H1 (cell line): ENCODE measurements around the gene NLRX1. TPM values are rescaled to one million over a fixed set of nuclear protein-coding genes. Genes with fewer than 3 reads are reported as not detected.

Source experiments
- ASH2L ChIP-seq: fragments of 200-600, 300-600 bp; sonication (generic); IDR thresholded peaks from one replicate; pipeline ENCODE4 v1.7.1; 2017; ENCODE audit warnings: low read length
- BACH1 ChIP-seq: IDR thresholded peaks from 2 replicates; pipeline ENCODE4 v1.6.1; 2012; ENCODE audit warnings: low read length, improper control_type of control experiment
- BCL11A ChIP-seq, 2 experiments: IDR thresholded peaks; one replicate each; pipeline ENCODE4 v1.6.1; 2011; ENCODE audit warnings: low read depth in 2 of 2, low read length in 2 of 2, mild to moderate bottlenecking in 2 of 2
- CBX8 ChIP-seq: fragments of 300-800, 300-1000 bp; sonication (generic); IDR thresholded peaks from 2 replicates; pipeline ENCODE4 v1.7.1; 2016; ENCODE audit warnings: low read depth, low read length, borderline replicate concordance
- CEBPB ChIP-seq: IDR thresholded peaks from 2 replicates; pipeline ENCODE4 v1.6.1; 2012; ENCODE audit warnings: low read depth, low read length
- CREB1 ChIP-seq: IDR thresholded peaks from 2 replicates; pipeline ENCODE4 v1.6.1; 2012; ENCODE audit warnings: inconsistent platforms
- CTCF ChIP-seq, 3 experiments: IDR thresholded peaks; 1 replicate in 2 of 3; 2 replicates in 1 of 3; pipeline versions ENCODE4 v1.5.1 to v1.6.1; 2011; ENCODE audit warnings: low read length in 3 of 3, mild to moderate bottlenecking in 3 of 3, inconsistent platforms in 2 of 3, low read depth in 1 of 3, moderate library complexity in 1 of 3; ENCODE audit not compliant: insufficient read depth in 1 of 3; ENCODE audit errors: control extremely low read depth in 1 of 3
- EGR1 ChIP-seq: IDR thresholded peaks from 2 replicates; pipeline ENCODE4 v1.6.1; 2011; ENCODE audit warnings: low read depth, low read length, borderline replicate concordance
- EZH2 ChIP-seq: fragments of 200-600 bp; sonication (generic); IDR thresholded peaks from 2 replicates; pipeline ENCODE4 v1.7.1; 2012; ENCODE audit warnings: low read depth, mild to moderate bottlenecking, moderate library complexity, low read length, inconsistent platforms; ENCODE audit not compliant: severe bottlenecking
- GABPA ChIP-seq: IDR thresholded peaks from 2 replicates; pipeline ENCODE4 v1.6.1; 2011; ENCODE audit warnings: mild to moderate bottlenecking, low read length, moderate library complexity, borderline replicate concordance; ENCODE audit not compliant: insufficient read depth
- GTF2F1 ChIP-seq: IDR thresholded peaks from 2 replicates; pipeline ENCODE4 v1.6.1; 2012; ENCODE audit warnings: low read depth, low read length, improper control_type of control experiment, borderline replicate concordance
- HDAC2 ChIP-seq, 2 experiments: fragments of 300-600 bp in 1 of 2; sonication (generic) in 1 of 2; IDR thresholded peaks; 2 replicates each; pipeline ENCODE4 v1.6.1; 2011 to 2012; ENCODE audit warnings: low read depth in 2 of 2, low read length in 2 of 2, mild to moderate bottlenecking in 2 of 2, moderate library complexity in 2 of 2, borderline replicate concordance in 1 of 2, inconsistent platforms in 1 of 2
- HDAC6 ChIP-seq: IDR thresholded peaks from one replicate; pipeline ENCODE4 v1.7.1; 2012; ENCODE audit warnings: low read depth, mild to moderate bottlenecking, inconsistent platforms, low read length, moderate library complexity
- JUN ChIP-seq: IDR thresholded peaks from 2 replicates; pipeline ENCODE4 v1.6.1; 2011; ENCODE audit warnings: low read depth, mild to moderate bottlenecking, improper control_type of control experiment, low read length
- KDM1A ChIP-seq: fragments of 200-600, 300-600 bp; sonication (generic); IDR thresholded peaks from 2 replicates; pipeline ENCODE4 v1.7.1; 2016; ENCODE audit warnings: mild to moderate bottlenecking, low read length, borderline replicate concordance
- PHF8 ChIP-seq: fragments of 200-600 bp; sonication (generic); conservative IDR thresholded peaks from 2 replicates; pipeline ENCODE4 v1.7.1; 2012; ENCODE audit warnings: low read depth, mild to moderate bottlenecking, inconsistent platforms, low read length, moderate library complexity
- RAD21 ChIP-seq, 2 experiments: IDR thresholded peaks in 1 of 2; conservative IDR thresholded peaks in 1 of 2; 2 replicates each; pipeline ENCODE4 v1.6.1; 2011; ENCODE audit warnings: low read depth in 2 of 2, low read length in 2 of 2, improper control_type of control experiment in 1 of 2, inconsistent platforms in 1 of 2, mild to moderate bottlenecking in 1 of 2, moderate library complexity in 1 of 2
- SP2 ChIP-seq: IDR thresholded peaks from 2 replicates; pipeline ENCODE4 v1.6.1; 2012; ENCODE audit warnings: mild to moderate bottlenecking, low read length, inconsistent platforms
- SP4 ChIP-seq: IDR thresholded peaks from 2 replicates; pipeline ENCODE4 v1.6.1; 2012; ENCODE audit warnings: low read length, inconsistent platforms
- TAF7 ChIP-seq: optimal IDR thresholded peaks from 2 replicates; pipeline ENCODE3; 2011; ENCODE audit warnings: low read depth, mild to moderate bottlenecking, inconsistent platforms, low read length, moderate library complexity, borderline replicate concordance
- YY1 ChIP-seq: IDR thresholded peaks from 2 replicates; pipeline ENCODE4 v1.6.1; 2011; ENCODE audit warnings: low read depth, mild to moderate bottlenecking, low read length
- ZNF274 ChIP-seq: IDR thresholded peaks from 2 replicates; pipeline ENCODE4 v1.7.0; 2012; ENCODE audit warnings: low read length, borderline replicate concordance; ENCODE audit errors: extremely low read depth
- polyA plus RNA-seq, 7 experiments: library from polyadenylated mRNA; depleted of rRNA in 3 of 7; stranded (reverse) in 5 of 7; unstranded in 2 of 7; fragments of >200 nt in 5 of 7; fragments of 200-250 nt in 2 of 7; gene quantifications; 1 replicate in 5 of 7; 2 replicates in 1 of 7; 4 replicates in 1 of 7; pipeline versions ENCODE4 v1.2.1 to v1.2.3, GENCODE V29; 2011 to 2013; ENCODE audit warnings: missing spikeins in 2 of 7, mixed read lengths in 2 of 7
- total RNA-seq: library from RNA; stranded (reverse); fragmentation: NEBNext Ultra II Directional; extraction: Animal tissue kit (Norgen Biotek cat#: 25700); gene quantifications from 2 replicates; pipeline ENCODE4 v1.2.1, GENCODE V29; 2021

The NLRX1 gene
- total and polyA plus RNA-seq, 2 of the 8 experiments (the other 6 are each of a cell fraction or from before 2014, with no cell fraction given): 13.2 to 18.6 TPM

DNA sequence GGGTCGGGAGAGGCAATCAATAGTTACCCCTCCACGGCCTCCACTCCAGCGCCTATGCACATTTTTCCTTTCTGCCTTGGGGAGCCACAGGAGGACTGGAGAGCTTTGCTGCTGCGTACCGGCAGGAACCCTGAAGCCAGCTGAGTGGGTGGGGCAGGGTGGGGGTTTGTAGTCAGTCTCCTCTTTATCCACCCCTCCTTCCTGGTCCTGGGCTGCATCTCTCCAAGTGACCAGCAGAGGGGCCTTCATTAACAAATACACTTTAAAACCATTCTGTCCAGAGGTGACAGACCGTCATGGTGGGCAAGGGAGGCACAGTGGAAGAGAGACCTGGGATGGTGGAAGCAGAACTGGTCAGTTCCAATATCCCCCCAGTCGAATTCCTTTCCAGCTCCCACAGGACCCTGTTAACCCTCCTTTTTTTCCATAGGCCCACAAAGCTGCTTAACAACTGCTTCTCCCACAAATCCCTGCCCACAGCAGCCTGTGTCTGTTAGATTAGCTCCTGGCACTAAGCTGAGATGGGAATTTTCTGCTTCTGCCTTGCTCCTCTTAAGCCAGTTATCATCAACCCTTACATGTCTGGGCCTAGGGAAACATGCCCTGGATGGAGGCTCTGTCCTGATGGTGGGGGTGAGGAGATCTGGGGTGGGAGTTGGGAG lies 23.6 kb upstream of the NLRX1 start (continued):
- TF ChIP-seq CBX8 (no peak), SP4 (no peak), HDAC2 (IDR thresholded peaks at IDR 0.05; ENCODE audit: borderline replicate concordance in 1 of 2, low read depth in 2 of 2, low read length in 2 of 2) (no peak), CREB1 (no peak), BCL11A (IDR thresholded peaks at IDR 0.05; ENCODE audit: low read depth in 2 of 2, low read length in 2 of 2) (no peak), KDM1A (no peak), SP2 (no peak), GTF2F1 (no peak), CEBPB (no peak), CTCF (IDR thresholded peaks at IDR 0.05; ENCODE audit: control extremely low read depth in 1 of 3, insufficient read depth in 1 of 3, low read depth in 1 of 3, low read length in 3 of 3) (peak; percentile 48 to 63 (median 63)), GABPA (no peak), HDAC6 (no peak), PHF8 (no peak), BACH1 (no peak), JUN (no peak), EZH2 (no peak), ZNF274 (no peak), ASH2L (no peak), TAF7 (no peak), EGR1 (no peak), YY1 (peak; percentile 71; the same call in 1 of the 2 replicates), RAD21 (IDR thresholded peaks at IDR 0.05 in 1 of 2, conservative IDR thresholded peaks at IDR 0.05 in 1 of 2; ENCODE audit: low read depth in 2 of 2, low read length in 2 of 2) (peak; percentile 30 to 58; a peak in 3 of 4 replicates)
